ENCODE data around the gene BCL11B.

BCL11B gene

GRCh38 chr14:99181804-99182520 lies 90.0 kb downstream of the BCL11B start:
- DNase-seq (ENCODE audit: low read depth) = no peak

DNA sequence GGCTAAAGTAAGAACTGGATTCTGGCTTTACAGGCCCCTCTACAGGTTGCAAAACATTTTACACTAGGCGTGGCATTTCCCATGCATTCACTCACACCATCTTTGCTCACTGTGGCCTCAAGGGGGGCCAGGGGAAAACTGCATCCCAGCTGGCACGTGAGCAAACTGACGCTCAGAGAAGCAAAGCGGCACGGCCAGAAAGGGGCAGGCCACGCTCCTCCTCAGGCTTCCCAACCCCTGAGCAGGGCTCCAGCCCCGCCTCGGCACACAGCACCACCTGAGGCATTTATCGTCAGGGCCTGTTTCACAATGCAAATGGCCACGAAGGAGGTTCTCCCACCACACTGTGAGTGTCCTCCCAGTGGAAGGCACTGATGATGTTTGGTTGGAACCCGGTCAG lies 90.8 kb downstream of the BCL11B start:
- no peak for DNase-seq (ENCODE audit: low read depth)

GRCh38 chr14:99179946-99180345 lies 92.1 kb downstream of the BCL11B start:
- no peak for DNase-seq (ENCODE audit: low read depth)

DNA sequence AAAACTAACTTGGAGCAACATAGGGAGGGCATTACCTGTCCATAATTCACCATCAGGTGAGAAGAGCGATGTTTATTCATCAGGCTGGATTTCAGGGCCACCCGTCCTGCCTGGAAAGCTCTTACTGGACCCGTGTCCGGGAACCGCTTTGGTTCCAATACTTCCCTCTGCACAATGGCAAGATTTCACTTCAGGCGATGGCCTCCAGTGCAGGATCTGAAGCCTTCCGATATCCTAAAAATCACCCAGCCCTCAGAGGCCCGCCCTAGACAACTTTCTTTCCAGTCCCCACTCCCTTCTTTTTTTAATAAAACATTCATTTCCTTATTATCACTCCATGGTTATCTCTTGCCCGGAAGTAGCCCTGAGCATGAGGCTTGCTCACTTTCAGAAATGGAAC lies 92.5 kb downstream of the BCL11B start:
- DNase-seq (ENCODE audit: low read depth) = no peak

GRCh38 chr14:99177886-99178835 lies 93.8 kb downstream of the BCL11B start:
- DNase-seq (ENCODE audit: low read depth) = no peak

- no peak for DNase-seq (ENCODE audit: low read depth)
Measured at GRCh38 chr14:99177046-99177655, 94.8 kb downstream of the BCL11B start.

- no peak for DNase-seq (ENCODE audit: low read depth)
Measured at GRCh38 chr14:99176156-99176945, 95.6 kb downstream of the BCL11B start.

DNA sequence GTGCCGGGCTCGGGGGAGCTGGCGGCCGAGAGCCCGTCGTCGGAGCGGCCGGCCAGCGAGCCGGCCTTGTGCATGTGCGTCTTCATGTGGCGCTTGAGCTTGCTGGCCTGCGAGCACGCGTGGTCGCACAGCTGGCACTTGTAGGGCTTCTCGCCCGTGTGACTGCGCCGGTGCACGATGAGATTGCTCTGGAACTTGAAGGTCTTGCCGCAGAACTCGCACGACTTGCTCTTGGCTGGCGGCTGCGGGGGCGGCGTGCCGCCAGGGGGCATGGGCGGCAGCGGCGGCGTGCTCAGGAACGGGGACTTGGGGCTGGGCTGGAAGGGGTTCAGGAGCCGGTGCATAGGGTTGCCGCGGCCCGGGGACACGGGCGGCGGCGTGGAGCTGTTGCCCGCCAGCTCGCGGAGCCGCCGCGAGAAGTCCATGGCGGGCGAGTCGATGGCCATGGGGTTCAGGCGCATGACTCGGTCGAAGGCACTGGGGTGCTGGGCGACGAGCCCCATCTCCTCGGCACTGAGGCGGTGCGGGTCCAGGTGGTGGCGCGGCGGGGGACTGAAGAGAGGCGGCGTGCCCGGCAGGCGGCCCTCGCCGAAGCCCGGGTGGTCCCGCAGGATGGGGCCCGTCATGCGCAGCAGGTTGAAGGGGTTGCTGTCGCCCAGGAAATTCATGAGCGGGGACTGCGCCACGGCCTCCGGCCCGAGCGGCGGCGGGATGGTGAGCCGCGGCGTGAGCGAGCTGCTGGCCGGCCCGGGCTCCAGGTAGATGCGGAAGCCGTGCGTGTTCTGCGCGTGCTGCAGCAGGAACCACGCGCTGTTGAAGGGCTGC lies 96.5 kb downstream of the BCL11B start:
- no peak for DNase-seq (ENCODE audit: low read depth)

GRCh38 chr14:99174770-99175319 lies 97.2 kb downstream of the BCL11B start:
- no peak for DNase-seq (ENCODE audit: low read depth)

- no peak for DNase-seq (ENCODE audit: low read depth)
Measured at GRCh38 chr14:99174081-99174769, 97.8 kb downstream of the BCL11B start.

DNA sequence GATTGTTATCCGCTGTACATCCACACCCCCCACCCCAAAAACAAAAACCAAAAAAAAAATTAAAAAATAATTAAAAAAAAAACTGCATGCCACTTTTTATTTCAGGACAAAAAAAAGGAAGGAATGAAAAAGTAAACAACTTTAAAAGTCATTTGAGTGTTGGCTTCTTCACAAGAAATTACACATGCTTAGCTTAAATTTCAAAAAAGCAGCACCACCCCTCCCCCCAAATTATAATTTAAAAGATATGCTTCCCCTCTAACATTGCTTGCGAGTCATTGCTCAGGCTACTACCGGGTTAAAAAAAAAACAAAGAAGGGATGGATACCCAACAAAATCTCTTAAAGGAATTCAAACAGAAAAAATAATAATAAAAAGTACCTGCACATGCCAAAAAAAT lies 98.5 kb downstream of the BCL11B start:
- no peak for DNase-seq (ENCODE audit: low read depth)

DNA sequence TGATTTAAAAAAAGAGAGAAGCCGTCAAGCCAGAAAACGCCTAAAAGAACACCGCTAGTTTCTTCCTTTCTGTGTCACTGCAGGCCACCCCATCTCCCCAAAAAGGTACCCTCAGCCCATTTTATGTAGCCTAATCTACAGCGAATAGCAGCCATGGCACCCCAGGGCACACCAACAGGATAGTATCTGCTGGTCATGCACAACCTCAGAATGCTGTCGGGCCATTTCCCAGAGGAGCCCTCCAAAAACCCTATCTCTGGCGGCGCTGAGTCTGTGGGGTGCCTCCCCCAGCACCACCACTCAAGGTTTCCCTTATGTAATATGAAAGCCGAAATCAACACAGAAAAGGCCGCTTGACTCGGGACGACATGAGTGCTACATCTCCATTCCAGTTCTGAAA lies 98.9 kb downstream of the BCL11B start:
- no peak for DNase-seq (ENCODE audit: low read depth)

DNA sequence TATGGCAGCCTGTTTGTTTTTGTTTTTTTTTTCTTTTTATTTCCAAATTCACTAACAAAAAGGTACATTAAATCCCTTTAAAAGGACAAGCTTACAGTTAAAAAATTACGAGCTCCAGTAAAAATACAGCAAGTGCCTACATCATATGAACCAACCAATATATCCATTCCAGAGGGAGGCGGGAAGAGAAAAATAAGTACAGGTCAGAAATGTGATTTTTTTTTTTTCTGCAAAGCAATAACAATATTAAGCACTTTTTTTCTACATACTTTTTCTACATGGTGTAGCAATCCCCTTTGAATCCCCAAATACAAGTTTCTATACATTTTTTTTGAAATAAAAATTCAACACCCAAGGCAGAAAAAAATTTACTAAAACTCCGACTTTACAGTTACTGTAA lies 100.6 kb downstream of the BCL11B start:
- DNase-seq (ENCODE audit: low read depth) = no peak

- DNase-seq (ENCODE audit: low read depth) = no peak
Measured at GRCh38 chr14:99169776-99170356, 102.1 kb downstream of the BCL11B start.

- no peak for DNase-seq (ENCODE audit: low read depth)
Measured at GRCh38 chr14:99168330-99168729, 103.7 kb downstream of the BCL11B start.

GRCh38 chr14:99166506-99166905 lies 105.5 kb downstream of the BCL11B start:
- no peak for DNase-seq (ENCODE audit: low read depth)

- DNase-seq (ENCODE audit: low read depth) = no peak
Measured at GRCh38 chr14:99164712-99165111, 107.3 kb downstream of the BCL11B start.

GRCh38 chr14:99163446-99163845 lies 108.6 kb downstream of the BCL11B start:
- no peak for DNase-seq (ENCODE audit: low read depth)

Measured in ELR (cell line).